Kidney glomerular epithelial cell (primary cell): Measurements from ENCODE around the gene HS2ST1.

Source experiments
- DNase-seq: peaks from one replicate; lab custom pipeline; 2025; lab: John Stamatoyannopoulos, UW

Gene HS2ST1

GRCh38 chr1:87137342-87137739, 222.9 kb downstream of the HS2ST1 start:
- no peak for DNase-seq

GRCh38 chr1:87140831-87141540, 226.6 kb downstream of the HS2ST1 start:
- peak; percentile 75 for DNase-seq

GRCh38 chr1:87141556-87141955, 227.1 kb downstream of the HS2ST1 start:
- no peak for DNase-seq

- DNase-seq, result no peak
Measured at GRCh38 chr1:87143413-87144135, 229.1 kb downstream of the HS2ST1 start.

GRCh38 chr1:87144316-87144895, 230.0 kb downstream of the HS2ST1 start:
- no peak for DNase-seq

- no peak for DNase-seq
Measured at GRCh38 chr1:87144981-87145380, 230.5 kb downstream of the HS2ST1 start.

GRCh38 chr1:87146538-87146937, 232.1 kb downstream of the HS2ST1 start:
- no peak for DNase-seq

- DNase-seq, result no peak
Measured at GRCh38 chr1:87146986-87147385, 232.6 kb downstream of the HS2ST1 start.

- no peak for DNase-seq
Measured at GRCh38 chr1:87147851-87148250, 233.4 kb downstream of the HS2ST1 start.

GRCh38 chr1:87148661-87149060, 234.2 kb downstream of the HS2ST1 start:
- no peak for DNase-seq

- no peak for DNase-seq
Measured at GRCh38 chr1:87149241-87150041, 235.0 kb downstream of the HS2ST1 start.

- no peak for DNase-seq
Measured at GRCh38 chr1:87150143-87150542, 235.7 kb downstream of the HS2ST1 start.

- peak; percentile 46 for DNase-seq
Measured at GRCh38 chr1:87151500-87152421, 237.3 kb downstream of the HS2ST1 start.

GRCh38 chr1:87154384-87154783, 239.9 kb downstream of the HS2ST1 start:
- DNase-seq, result no peak

GRCh38 chr1:87155170-87155569, 240.7 kb downstream of the HS2ST1 start:
- DNase-seq, result no peak

GRCh38 chr1:87155648-87156047, 241.2 kb downstream of the HS2ST1 start:
- no peak for DNase-seq

GRCh38 chr1:87156124-87156523, 241.7 kb downstream of the HS2ST1 start:
- no peak for DNase-seq

GRCh38 chr1:87159378-87159915, 245.0 kb downstream of the HS2ST1 start:
- DNase-seq, result no peak
